ENCODE measurements around the gene WWC2.

Gene WWC2

DNA sequence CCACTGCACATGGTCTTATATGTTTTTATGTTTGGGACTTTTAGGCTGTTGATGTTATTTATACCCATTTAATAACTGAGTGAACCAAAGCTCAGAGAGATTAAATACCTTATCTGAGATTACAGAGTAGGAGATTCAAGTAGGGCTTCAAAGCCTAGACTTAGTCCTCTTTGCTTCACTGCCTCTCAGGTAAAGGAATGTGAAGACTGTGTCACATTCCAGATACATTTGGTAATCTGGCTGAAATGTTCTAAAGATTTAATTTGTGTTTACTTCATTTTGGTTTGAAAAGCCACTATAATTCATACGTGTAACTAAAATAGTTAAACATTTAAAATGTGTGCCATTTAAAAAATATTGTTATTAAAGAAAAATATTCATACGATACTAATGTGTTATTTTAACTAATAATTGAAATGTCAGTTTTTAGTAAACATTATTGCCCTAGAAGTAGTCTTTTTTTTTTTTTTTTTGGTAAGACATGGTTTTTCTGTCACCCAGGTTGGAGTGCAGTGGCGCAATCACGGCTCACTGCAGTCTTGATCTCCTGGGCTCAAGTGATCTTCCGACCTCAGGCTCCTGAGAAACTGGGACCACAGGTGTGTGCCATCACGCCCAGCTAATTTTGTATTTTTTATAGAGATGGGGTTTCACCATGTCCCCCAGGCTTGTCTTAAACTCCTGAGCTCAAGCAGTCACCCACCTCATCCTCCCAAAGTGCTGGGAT, 54.3 kb downstream of the WWC2 start:
- no peaks in the 10 kb centered on the region for H3K9me3 ChIP-seq (ENCODE audit: insufficient read depth, low read depth, low read length)
- no peaks in the 10 kb centered on the region for H4K20me1 ChIP-seq (ENCODE audit: insufficient read depth, low read length, poor library complexity, severe bottlenecking)
- TF ChIP-seq, protein P1, sequence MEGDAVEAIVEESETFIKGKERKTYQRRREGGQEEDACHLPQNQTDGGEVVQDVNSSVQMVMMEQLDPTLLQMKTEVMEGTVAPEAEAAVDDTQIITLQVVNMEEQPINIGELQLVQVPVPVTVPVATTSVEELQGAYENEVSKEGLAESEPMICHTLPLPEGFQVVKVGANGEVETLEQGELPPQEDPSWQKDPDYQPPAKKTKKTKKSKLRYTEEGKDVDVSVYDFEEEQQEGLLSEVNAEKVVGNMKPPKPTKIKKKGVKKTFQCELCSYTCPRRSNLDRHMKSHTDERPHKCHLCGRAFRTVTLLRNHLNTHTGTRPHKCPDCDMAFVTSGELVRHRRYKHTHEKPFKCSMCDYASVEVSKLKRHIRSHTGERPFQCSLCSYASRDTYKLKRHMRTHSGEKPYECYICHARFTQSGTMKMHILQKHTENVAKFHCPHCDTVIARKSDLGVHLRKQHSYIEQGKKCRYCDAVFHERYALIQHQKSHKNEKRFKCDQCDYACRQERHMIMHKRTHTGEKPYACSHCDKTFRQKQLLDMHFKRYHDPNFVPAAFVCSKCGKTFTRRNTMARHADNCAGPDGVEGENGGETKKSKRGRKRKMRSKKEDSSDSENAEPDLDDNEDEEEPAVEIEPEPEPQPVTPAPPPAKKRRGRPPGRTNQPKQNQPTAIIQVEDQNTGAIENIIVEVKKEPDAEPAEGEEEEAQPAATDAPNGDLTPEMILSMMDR (conservative IDR thresholded peaks at IDR 0.05; ENCODE audit: low read length) = no peak
- TF ChIP-seq EZH2phosphoT487 (IDR thresholded peaks at IDR 0.05; ENCODE audit: borderline replicate concordance) = no peak
- H3K9me2 ChIP-seq (replicated peaks; ENCODE audit: low read depth, low read length) = no peaks in the 10 kb centered on the region
- H3F3A ChIP-seq (ENCODE audit: low read depth) = no peaks in the 10 kb centered on the region
- no peaks in the 10 kb centered on the region for H3K36me3 ChIP-seq (ENCODE audit: insufficient read depth, low read length)
- H3K79me2 ChIP-seq (ENCODE audit: insufficient read depth, low read length) = no peaks in the 10 kb centered on the region
- H3K9ac ChIP-seq (ENCODE audit: low read depth, low read length, poor library complexity, severe bottlenecking) = no peak overlapping the region
- no peaks in the 10 kb centered on the region for H3K4me1 ChIP-seq (ENCODE audit: insufficient read depth, low read length, poor library complexity, severe bottlenecking)
- no peak overlapping the region for H3K4me2 ChIP-seq (ENCODE audit: low read depth, low read length, poor library complexity, severe bottlenecking)
- no peak overlapping the region for H2AFZ ChIP-seq (ENCODE audit: low read length)
- no peaks in the 10 kb centered on the region for H3K27me3 ChIP-seq (ENCODE audit: insufficient read depth, low read length, poor library complexity, severe bottlenecking)
- no peak overlapping the region for H3K4me3 ChIP-seq (ENCODE audit: low read length, poor library complexity, severe bottlenecking)

DNA sequence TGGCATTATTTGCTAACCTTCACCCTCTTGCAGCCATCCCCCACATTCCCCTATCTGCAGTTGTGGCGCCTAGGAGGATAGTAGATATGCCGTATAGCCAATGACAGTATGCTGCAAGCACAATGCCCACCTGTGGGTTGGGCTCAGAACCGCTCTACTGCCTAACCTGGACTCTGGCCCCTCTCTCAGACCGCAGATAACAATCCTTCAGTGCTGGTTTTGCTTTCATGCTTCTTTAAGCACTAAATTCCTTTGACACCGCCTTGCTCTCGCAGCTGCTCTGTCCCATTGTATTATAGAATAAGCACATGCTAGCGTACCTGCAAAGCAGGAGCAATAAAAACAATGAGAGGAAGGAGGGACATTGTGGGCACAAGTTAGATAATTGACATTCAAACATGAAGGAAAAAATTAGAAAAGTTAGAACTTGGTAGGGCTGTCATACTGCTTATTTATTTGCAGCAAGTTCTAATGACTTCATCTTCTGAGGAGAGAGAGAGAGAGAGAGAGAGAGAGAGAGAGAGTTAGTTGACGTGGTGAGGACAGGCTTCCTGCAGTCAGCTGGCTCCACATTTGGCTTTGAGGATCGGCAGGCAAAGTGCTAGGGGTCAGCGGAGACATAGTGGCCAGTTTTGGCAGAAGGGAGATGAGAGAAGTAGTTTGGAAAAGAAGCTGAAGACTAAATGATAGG, 55.8 kb downstream of the WWC2 start:
- TF ChIP-seq, protein P1 (conservative IDR thresholded peaks at IDR 0.05; ENCODE audit: low read length) = no peak
- no peak for TF ChIP-seq EZH2phosphoT487 (IDR thresholded peaks at IDR 0.05; ENCODE audit: borderline replicate concordance)
- no peaks in the 10 kb centered on the region for H3F3A ChIP-seq (ENCODE audit: low read depth)
- no peak overlapping the region for H2AFZ ChIP-seq (ENCODE audit: low read length)
- H3K9me2 ChIP-seq (replicated peaks; ENCODE audit: low read depth, low read length) = no peaks in the 10 kb centered on the region
- no peaks in the 10 kb centered on the region for H4K20me1 ChIP-seq (ENCODE audit: insufficient read depth, low read length, poor library complexity, severe bottlenecking)
- H3K4me3 ChIP-seq (ENCODE audit: low read length, poor library complexity, severe bottlenecking) = no peak overlapping the region
- H3K79me2 ChIP-seq (ENCODE audit: insufficient read depth, low read length) = no peaks in the 10 kb centered on the region
- H3K9ac ChIP-seq (ENCODE audit: low read depth, low read length, poor library complexity, severe bottlenecking) = no peak overlapping the region
- no peak overlapping the region for H3K4me2 ChIP-seq (ENCODE audit: low read depth, low read length, poor library complexity, severe bottlenecking)
- H3K9me3 ChIP-seq (ENCODE audit: insufficient read depth, low read depth, low read length) = no peaks in the 10 kb centered on the region
- H3K36me3 ChIP-seq (ENCODE audit: insufficient read depth, low read length) = no peaks in the 10 kb centered on the region
- no peaks in the 10 kb centered on the region for H3K4me1 ChIP-seq (ENCODE audit: insufficient read depth, low read length, poor library complexity, severe bottlenecking)
- H3K27me3 ChIP-seq (ENCODE audit: insufficient read depth, low read length, poor library complexity, severe bottlenecking) = no peaks in the 10 kb centered on the region

DNA sequence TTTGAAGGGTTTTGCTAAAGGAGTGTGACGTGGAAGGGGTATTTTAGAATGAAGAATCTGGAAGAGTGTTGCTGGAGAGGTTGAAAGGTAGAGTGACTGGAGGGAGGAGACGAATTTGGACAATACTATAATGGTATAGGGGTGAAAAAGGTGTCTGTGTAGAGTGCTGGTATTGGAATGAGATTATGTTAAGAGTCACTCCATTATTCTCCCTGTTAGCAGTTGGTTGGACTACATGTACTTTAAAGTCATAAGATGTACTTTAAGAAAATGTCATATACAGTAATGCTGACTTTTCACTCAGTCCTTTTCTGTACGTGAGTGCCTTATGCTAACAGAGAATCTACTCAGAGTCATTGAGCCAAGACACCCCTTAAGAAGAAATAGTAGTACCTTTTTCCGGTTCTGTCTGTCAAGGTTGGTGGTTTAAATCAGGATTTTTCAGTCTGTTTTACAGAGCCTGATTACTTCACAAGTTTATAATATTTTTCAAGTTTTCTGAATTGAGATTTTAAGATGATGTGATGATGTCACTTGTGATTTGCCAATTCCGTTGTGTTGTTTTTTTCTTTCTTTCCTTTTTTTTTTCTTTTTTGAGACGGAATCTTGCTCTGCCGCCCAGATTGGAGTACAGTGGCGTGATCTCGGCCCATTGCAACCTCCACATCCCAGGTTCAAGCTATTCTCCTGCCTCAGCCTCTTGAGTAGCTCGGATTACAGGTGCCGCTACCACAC, 56.6 kb downstream of the WWC2 start:
- H3K4me3 ChIP-seq (ENCODE audit: low read length, poor library complexity, severe bottlenecking) = no peak overlapping the region
- H3K4me1 ChIP-seq (ENCODE audit: insufficient read depth, low read length, poor library complexity, severe bottlenecking) = no peaks in the 10 kb centered on the region
- H4K20me1 ChIP-seq (ENCODE audit: insufficient read depth, low read length, poor library complexity, severe bottlenecking) = no peaks in the 10 kb centered on the region
- no peak overlapping the region for H2AFZ ChIP-seq (ENCODE audit: low read length)
- no peak for TF ChIP-seq EZH2phosphoT487 (IDR thresholded peaks at IDR 0.05; ENCODE audit: borderline replicate concordance)
- TF ChIP-seq, protein P1 (conservative IDR thresholded peaks at IDR 0.05; ENCODE audit: low read length) = no peak
- H3K9me3 ChIP-seq (ENCODE audit: insufficient read depth, low read depth, low read length) = no peaks in the 10 kb centered on the region
- no peak overlapping the region for H3K4me2 ChIP-seq (ENCODE audit: low read depth, low read length, poor library complexity, severe bottlenecking)
- no peaks in the 10 kb centered on the region for H3K79me2 ChIP-seq (ENCODE audit: insufficient read depth, low read length)
- H3K9me2 ChIP-seq (replicated peaks; ENCODE audit: low read depth, low read length) = no peaks in the 10 kb centered on the region
- no peaks in the 10 kb centered on the region for H3K36me3 ChIP-seq (ENCODE audit: insufficient read depth, low read length)
- no peaks in the 10 kb centered on the region for H3K27me3 ChIP-seq (ENCODE audit: insufficient read depth, low read length, poor library complexity, severe bottlenecking)
- no peak overlapping the region for H3K9ac ChIP-seq (ENCODE audit: low read depth, low read length, poor library complexity, severe bottlenecking)
- no peaks in the 10 kb centered on the region for H3F3A ChIP-seq (ENCODE audit: low read depth)

Data from Loucy (cell line).